Endothelial cell of umbilical vein (primary cell): ENCODE data around the gene ANAPC1. TPM values are rescaled to one million over a fixed set of nuclear protein-coding genes. Genes with fewer than 3 reads are reported as not detected.
"Not testable (repeated sequence)": the region's sequence is repeated elsewhere in the genome, so short reads cannot be mapped to it uniquely, and the experiment has no call there.

Experiments
- BruUV-seq: library from RNA; stranded (reverse); fragments of 400-500 nt; replicated peaks from 2 replicates; lab custom pipeline; 2021; lab: Mats Ljungman, UMichigan
- CTCF ChIA-PET: fragments of 300-600, 350-600 bp; sonication (Branson Sonifier 250); formaldehyde crosslinking; loops from one replicate; lab custom pipeline; 2021; ENCODE audit warnings: antibody characterized with exemption, inconsistent platforms; lab: Charles Lee
- POLR2A ChIA-PET: fragments of 300-600, 350-600 bp; sonication (Branson Sonifier 250); formaldehyde crosslinking; loops from one replicate; lab custom pipeline; 2021; ENCODE audit warnings: antibody characterized with exemption, inconsistent platforms; lab: Charles Lee
- DNase-seq: peaks from one replicate; pipeline ENCODE4 v3.0.0-alpha.2; 2011; ENCODE audit warnings: low read depth, low spot score
- FAIRE-seq: peaks from 2 replicates; lab custom pipeline; 2011; peaks lifted over from hg19 to GRCh38; lab: Jason Lieb, UNC
- H2AFZ ChIP-seq: 2 replicates; pipeline ENCODE4 v1.6.0; 2012; ENCODE audit warnings: low read depth, low read length, control low read depth, inconsistent platforms
- H3K27ac ChIP-seq: 2 replicates; pipeline ENCODE4 v1.5.1; 2011; ENCODE audit warnings: low read depth, mild to moderate bottlenecking, control low read depth, low read length, moderate library complexity; ENCODE audit not compliant: insufficient read depth
- H3K27me3 ChIP-seq, 2 experiments: 2 replicates each; pipeline versions ENCODE4 v1.6.0 to v1.6.1; 2011; ENCODE audit warnings: low read length in 2 of 2, mixed read lengths in 1 of 2; ENCODE audit not compliant: control insufficient read depth in 2 of 2, insufficient read depth in 2 of 2
- H3K36me3 ChIP-seq, 2 experiments: 2 replicates in 1 of 2; 3 replicates in 1 of 2; pipeline ENCODE4 v1.5.1; 2011; ENCODE audit warnings: low read length in 2 of 2, mild to moderate bottlenecking in 1 of 2, moderate library complexity in 1 of 2; ENCODE audit not compliant: control insufficient read depth in 2 of 2, insufficient read depth in 2 of 2; ENCODE audit errors: extremely low read depth in 1 of 2
- H3K4me1 ChIP-seq: 3 replicates; pipeline ENCODE4 v1.5.1; 2011; ENCODE audit warnings: mild to moderate bottlenecking, low read length; ENCODE audit not compliant: control insufficient read depth, insufficient read depth; ENCODE audit errors: extremely low read depth
- H3K4me2 ChIP-seq: 2 replicates; pipeline ENCODE4 v1.6.1; 2011; ENCODE audit warnings: low read length, control low read depth, mixed read lengths; ENCODE audit not compliant: insufficient read depth
- H3K4me3 ChIP-seq, 3 experiments: fragments of 200-600 bp in 1 of 3; sonication (generic), shearing (Covaris generic) in 1 of 3; replicated peaks in 1 of 3; 2 replicates each; pipeline ENCODE4 v1.5.1; 2011 to 2016; ENCODE audit warnings: control low read depth in 3 of 3, low read length in 3 of 3, mild to moderate bottlenecking in 2 of 3, inconsistent platforms in 1 of 3, low read depth in 1 of 3, moderate library complexity in 1 of 3; ENCODE audit not compliant: insufficient read depth in 1 of 3
- H3K79me2 ChIP-seq: 2 replicates; pipeline ENCODE4 v1.6.0; 2012; ENCODE audit warnings: low read length, inconsistent platforms; ENCODE audit not compliant: control insufficient read depth, insufficient read depth
- H3K9ac ChIP-seq: replicated peaks from 2 replicates; pipeline ENCODE3; 2011; ENCODE audit warnings: low read length, control low read depth; ENCODE audit not compliant: insufficient read depth; ENCODE audit errors: extremely low read depth
- H3K9me1 ChIP-seq: replicated peaks from 3 replicates; pipeline ENCODE4 v1.6.0; 2011; ENCODE audit warnings: mild to moderate bottlenecking, low read length; ENCODE audit not compliant: control insufficient read depth, insufficient read depth; ENCODE audit errors: extremely low read depth
- H3K9me3 ChIP-seq: replicated peaks from 2 replicates; pipeline ENCODE4 v1.5.1; 2012; ENCODE audit warnings: low read length, inconsistent platforms; ENCODE audit not compliant: control insufficient read depth, insufficient read depth
- H4K20me1 ChIP-seq: replicated peaks from 2 replicates; pipeline ENCODE3; 2011; ENCODE audit warnings: mild to moderate bottlenecking, low read length; ENCODE audit not compliant: control insufficient read depth, insufficient read depth; ENCODE audit errors: extremely low read depth
- EZH2 ChIP-seq: IDR thresholded peaks from 2 replicates; pipeline ENCODE4 v1.6.1; 2012; ENCODE audit warnings: borderline replicate concordance, low read depth, mild to moderate bottlenecking, moderate library complexity, low read length, inconsistent platforms; ENCODE audit not compliant: severe bottlenecking
- FOS ChIP-seq: IDR thresholded peaks from 2 replicates; pipeline ENCODE4 v1.6.1; 2011; ENCODE audit warnings: mild to moderate bottlenecking, low read length, moderate library complexity, borderline replicate concordance; ENCODE audit not compliant: insufficient read depth
- JUN ChIP-seq: IDR thresholded peaks from 2 replicates; pipeline ENCODE4 v1.6.1; 2011; ENCODE audit warnings: borderline replicate concordance, low read depth; ENCODE audit not compliant: insufficient read length, insufficient read depth
- MYC ChIP-seq: IDR thresholded peaks from one replicate; pipeline ENCODE4 v1.6.1; 2011; ENCODE audit warnings: mild to moderate bottlenecking, low read depth, low read length
- POLR2A ChIP-seq: IDR thresholded peaks from 2 replicates; pipeline ENCODE4 v1.6.1; 2012; ENCODE audit warnings: low read depth, mild to moderate bottlenecking, control low read depth, low read length
- POLR2AphosphoS5 ChIP-seq: IDR thresholded peaks from 2 replicates; pipeline ENCODE4 v1.6.1; 2012; ENCODE audit warnings: low read depth, mild to moderate bottlenecking, control low read depth, low read length, moderate library complexity; ENCODE audit not compliant: insufficient read depth
- dilution Hi-C: fragments of 300-500 bp; cut with MboI; formaldehyde crosslinking; loops from one replicate; pipeline ENCODE4 v1.15.0; 2019; ENCODE audit warnings: low sequenced_read_pairs; ENCODE audit not compliant: extremely low pct_ligation_motif_present
- intact Hi-C: fragments of 100-400 bp; cut with micrococcal nuclease; formaldehyde crosslinking; loops from one replicate; pipeline ENCODE4 v1.10.0; 2022
- polyA plus RNA-seq, 4 experiments: library from polyadenylated mRNA; depleted of rRNA in 3 of 4; stranded (reverse) in 3 of 4; unstranded in 1 of 4; fragments of >200 nt; gene quantifications; 2 replicates each; pipeline versions ENCODE4 v1.2.1 to v1.2.3, GENCODE V29; 2011 to 2012; ENCODE audit warnings: missing spikeins in 1 of 4
- total RNA-seq: library from RNA; stranded (reverse); gene quantifications from 2 replicates; pipeline ENCODE4 v1.2.3, GENCODE V29; 2021
- TF ChIP-seq, protein P1 (sequence below): IDR thresholded peaks from 2 replicates; pipeline ENCODE4 v1.6.1; 2011; ENCODE audit not compliant: insufficient read depth, insufficient read length
- TF ChIP-seq, protein P2 (sequence below), 2 donors: IDR thresholded peaks; 1 replicate in 1 of 2; 2 replicates in 1 of 2; pipeline ENCODE4 v1.5.1; 2011; ENCODE audit warnings: low read length in 2 of 2, mild to moderate bottlenecking in 2 of 2, moderate library complexity in 2 of 2, control low read depth in 1 of 2, inconsistent platforms in 1 of 2, low read depth in 1 of 2; ENCODE audit not compliant: insufficient read depth in 1 of 2; ENCODE audit errors: extremely low read depth in 1 of 2

ANAPC1 gene
- total and polyA plus RNA-seq, 2 donors (not counting 3 experiments of a cell fraction or from before 2014, with no cell fraction given) = 21.9 to 61.5 TPM

DNA sequence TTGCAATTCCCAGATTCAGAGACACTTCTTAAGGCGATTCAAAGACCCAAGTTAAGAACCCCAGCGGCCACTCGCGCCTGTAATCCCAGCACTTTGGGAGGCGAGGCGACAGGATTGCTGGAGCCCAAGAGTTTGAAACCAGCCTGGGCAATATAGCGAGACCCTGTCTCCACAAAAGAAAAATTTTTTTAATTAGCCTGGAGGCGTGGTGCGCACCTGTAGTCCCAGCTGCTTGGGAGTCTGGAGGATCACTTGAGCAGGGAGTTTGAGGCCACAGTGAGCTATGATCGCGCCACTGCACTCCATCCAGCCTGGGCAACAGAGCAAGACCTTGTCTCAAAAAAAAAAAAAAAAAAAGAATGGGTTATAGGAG, 585 bp upstream of the ANAPC1 start:
- Histone ChIP-seq H3K27me3 (no peaks in the 10 kb centered on the region), H3K4me1 (peaks cover 7% of the 10 kb centered on the region), H3K4me3 (peak overlapping the region; percentile 90 to 97 (median 96)), H4K20me1 (no peaks in the 10 kb centered on the region), H3K36me3 (no peaks in the 10 kb centered on the region), H3K9me3 (no peaks in the 10 kb centered on the region), H3K4me2 (peak overlapping the region; percentile 96), H3K27ac (peak overlapping the region; percentile 66), H2AFZ (peak overlapping the region; percentile 99), H3K9ac (peak overlapping the region; percentile 95), H3K79me2 (peaks cover 24% of the 10 kb centered on the region), H3K9me1 (no peaks in the 10 kb centered on the region)
- ChIA-PET POLR2A (no interaction called here), CTCF (interaction anchor here (1.1 kb wide), 1 partner anchor 237 kb away, joined by 4 read pairs; no protein-coding TSS in a partner anchor)
- BruUV-seq = no TSS peak
- dilution Hi-C loops = no loop called here
- DNase-seq = no peak
- no peak for FAIRE-seq
- TF ChIP-seq JUN (no peak), MYC (no peak), EZH2 (no peak), POLR2A (no peak), FOS (no peak), POLR2AphosphoS5 (no peak)
- TF ChIP-seq, protein P1, sequence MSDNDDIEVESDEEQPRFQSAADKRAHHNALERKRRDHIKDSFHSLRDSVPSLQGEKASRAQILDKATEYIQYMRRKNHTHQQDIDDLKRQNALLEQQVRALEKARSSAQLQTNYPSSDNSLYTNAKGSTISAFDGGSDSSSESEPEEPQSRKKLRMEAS = no peak
- TF ChIP-seq, protein P2, sequence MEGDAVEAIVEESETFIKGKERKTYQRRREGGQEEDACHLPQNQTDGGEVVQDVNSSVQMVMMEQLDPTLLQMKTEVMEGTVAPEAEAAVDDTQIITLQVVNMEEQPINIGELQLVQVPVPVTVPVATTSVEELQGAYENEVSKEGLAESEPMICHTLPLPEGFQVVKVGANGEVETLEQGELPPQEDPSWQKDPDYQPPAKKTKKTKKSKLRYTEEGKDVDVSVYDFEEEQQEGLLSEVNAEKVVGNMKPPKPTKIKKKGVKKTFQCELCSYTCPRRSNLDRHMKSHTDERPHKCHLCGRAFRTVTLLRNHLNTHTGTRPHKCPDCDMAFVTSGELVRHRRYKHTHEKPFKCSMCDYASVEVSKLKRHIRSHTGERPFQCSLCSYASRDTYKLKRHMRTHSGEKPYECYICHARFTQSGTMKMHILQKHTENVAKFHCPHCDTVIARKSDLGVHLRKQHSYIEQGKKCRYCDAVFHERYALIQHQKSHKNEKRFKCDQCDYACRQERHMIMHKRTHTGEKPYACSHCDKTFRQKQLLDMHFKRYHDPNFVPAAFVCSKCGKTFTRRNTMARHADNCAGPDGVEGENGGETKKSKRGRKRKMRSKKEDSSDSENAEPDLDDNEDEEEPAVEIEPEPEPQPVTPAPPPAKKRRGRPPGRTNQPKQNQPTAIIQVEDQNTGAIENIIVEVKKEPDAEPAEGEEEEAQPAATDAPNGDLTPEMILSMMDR (IDR thresholded peaks at IDR 0.05; ENCODE audit: extremely low read depth in 1 of 2, insufficient read depth in 1 of 2, low read depth in 1 of 2, low read length in 2 of 2) = no peak
- intact Hi-C loops = loop anchor here (10.0 kb wide), 1 partner anchor 450 kb away; no protein-coding TSS in a partner anchor

DNA sequence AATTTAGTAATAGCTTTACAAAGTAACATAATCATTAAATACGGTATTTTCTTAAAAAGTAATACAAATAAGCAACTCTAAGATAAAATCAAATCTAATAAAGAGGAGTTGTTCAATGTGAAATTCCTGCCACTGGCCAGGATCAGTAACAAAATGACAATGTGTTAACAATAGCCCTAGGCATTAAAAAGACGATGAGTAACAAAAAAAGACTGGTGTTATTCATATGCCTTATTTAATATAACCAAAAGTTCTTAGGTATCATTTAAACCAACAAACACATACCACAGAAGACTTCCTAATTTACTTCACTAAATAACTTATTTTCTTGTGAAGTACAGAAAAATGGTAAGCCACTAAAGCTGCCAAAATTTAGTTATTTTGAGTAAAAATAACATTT, 11.2 kb downstream of the ANAPC1 start:
- H3K27ac ChIP-seq, H3K9me3 ChIP-seq, CTCF ChIA-PET, H3K9ac ChIP-seq, H3K27me3 ChIP-seq, H4K20me1 ChIP-seq, H3K4me3 ChIP-seq, DNase-seq, BruUV-seq, H3K4me2 ChIP-seq, H3K36me3 ChIP-seq, H3K79me2 ChIP-seq, H3K4me1 ChIP-seq, intact Hi-C loops, POLR2A ChIA-PET, FAIRE-seq, H3K9me1 ChIP-seq, H2AFZ ChIP-seq, dilution Hi-C loops: not testable (repeated sequence)

DNA sequence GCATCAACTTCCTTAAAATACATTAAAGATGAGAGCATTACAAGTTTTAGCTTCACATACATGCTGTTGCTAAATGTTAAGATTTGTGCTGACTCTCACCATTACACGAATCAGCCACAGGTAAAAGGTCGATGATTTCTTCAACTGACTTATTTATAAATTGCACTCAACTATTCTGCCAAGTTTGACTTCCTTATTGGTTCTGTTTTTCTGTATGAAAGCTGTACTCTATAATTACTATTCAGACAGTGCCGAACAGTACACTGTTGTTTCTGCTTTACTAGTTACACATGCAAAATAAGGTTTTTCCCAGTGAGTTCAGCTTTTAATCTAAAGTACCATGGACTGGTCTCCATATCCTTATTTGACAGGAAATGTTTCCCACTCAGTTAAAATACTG, 18.9 kb downstream of the ANAPC1 start:
- H3K79me2 ChIP-seq, H3K36me3 ChIP-seq, H3K9me1 ChIP-seq, intact Hi-C loops, dilution Hi-C loops, H4K20me1 ChIP-seq, H3K9me3 ChIP-seq, H3K9ac ChIP-seq, H3K4me2 ChIP-seq, H3K27me3 ChIP-seq, CTCF ChIA-PET, H3K4me3 ChIP-seq, H3K27ac ChIP-seq, H2AFZ ChIP-seq, H3K4me1 ChIP-seq, FAIRE-seq, DNase-seq, POLR2A ChIA-PET, BruUV-seq: not testable (repeated sequence)
